ENCODE results near the gene RRP1.

- no peak for TF ChIP-seq CTCF (IDR thresholded peaks at IDR 0.05)
- TF ChIP-seq POLR2A (IDR thresholded peaks at IDR 0.05) = no peak
- no peak for TF ChIP-seq POLR2AphosphoS5 (IDR thresholded peaks at IDR 0.05)
- TF ChIP-seq EP300 (IDR thresholded peaks at IDR 0.05) = no peak
These were observed 6.2 kb upstream of the RRP1 start for GRCh38 chr21:43783098-43783700.
